ENCODE data around the gene FARP1. TPM values are rescaled to one million over a fixed set of nuclear protein-coding genes. Genes with fewer than 3 reads are reported as not detected.

Gene FARP1
- total RNA-seq, 2 experiments from 2014 or later, result not detected

GRCh38 chr13:98504029-98504351, 361.1 kb downstream of the FARP1 start:
- no peak for TF ChIP-seq CTCF (conservative IDR thresholded peaks at IDR 0.05; ENCODE audit: low read length)
- no peak for TF ChIP-seq EZH2phosphoT487 (IDR thresholded peaks at IDR 0.05; ENCODE audit: borderline replicate concordance, low read depth, low read length)
- Histone ChIP-seq H3K36me3 (ENCODE audit: insufficient read depth, low read length) (no peaks in the 10 kb centered on the region; the same call in 1 of the 2 replicates), H3K9me2 (ENCODE audit: insufficient read depth, low read length) (no peaks in the 10 kb centered on the region), H3K9me3 (ENCODE audit: low read length) (no peaks in the 10 kb centered on the region), H2AFZ (ENCODE audit: low read length) (no peak overlapping the region), H3K4me3 (ENCODE audit: low read depth, low read length, poor library complexity, severe bottlenecking) (no peak overlapping the region), H3K4me1 (ENCODE audit: insufficient read depth, low read length, poor library complexity, severe bottlenecking) (no peaks in the 10 kb centered on the region), H4K20me1 (ENCODE audit: insufficient read depth, low read length) (peaks cover 13% of the 10 kb centered on the region; the same call in 1 of the 2 replicates), H3K79me2 (ENCODE audit: insufficient read depth, low read depth, low read length) (peaks cover 65% of the 10 kb centered on the region), H3K27ac (ENCODE audit: low read depth, low read length, poor library complexity, severe bottlenecking) (no peak overlapping the region), H3K4me2 (ENCODE audit: low read length) (no peak overlapping the region)
- POLR2A ChIA-PET, result interaction anchor here (1.3 to 1.7 kb wide), 3 partner anchors 9 to 16 kb away, joined by 4 read pairs; no protein-coding TSS in a partner anchor
- no TSS peak for BruUV-seq (replicated peaks)
- CTCF ChIA-PET (ENCODE audit: unreplicated experiment), result no interaction called here
- intact Hi-C loops (cut with micrococcal nuclease; ENCODE audit: unreplicated experiment), result no loop called here
- DNase-seq (ENCODE audit: low spot score), result no peak

- CTCF ChIA-PET (ENCODE audit: unreplicated experiment), result no interaction called here
- intact Hi-C loops (cut with micrococcal nuclease; ENCODE audit: unreplicated experiment), result no loop called here
- POLR2A ChIA-PET, result interaction anchor here (1.3 to 1.7 kb wide), 3 partner anchors 10 to 15 kb away, joined by 4 read pairs; no protein-coding TSS in a partner anchor
- no peak for DNase-seq (ENCODE audit: low spot score)
- Histone ChIP-seq H3K9me3 (ENCODE audit: low read length) (no peaks in the 10 kb centered on the region), H3K79me2 (ENCODE audit: insufficient read depth, low read depth, low read length) (peaks cover 69% of the 10 kb centered on the region), H3K4me1 (ENCODE audit: insufficient read depth, low read length, poor library complexity, severe bottlenecking) (no peaks in the 10 kb centered on the region), H3K9me2 (ENCODE audit: insufficient read depth, low read length) (no peaks in the 10 kb centered on the region), H3K4me2 (ENCODE audit: low read length) (no peak overlapping the region), H3K36me3 (ENCODE audit: insufficient read depth, low read length) (no peaks in the 10 kb centered on the region; the same call in 1 of the 2 replicates), H4K20me1 (ENCODE audit: insufficient read depth, low read length) (peaks cover 16% of the 10 kb centered on the region; the same call in 1 of the 2 replicates), H3K27ac (ENCODE audit: low read depth, low read length, poor library complexity, severe bottlenecking) (no peak overlapping the region), H3K4me3 (ENCODE audit: low read depth, low read length, poor library complexity, severe bottlenecking) (no peak overlapping the region), H2AFZ (ENCODE audit: low read length) (no peak overlapping the region)
- BruUV-seq (replicated peaks), result no TSS peak
- no peak for TF ChIP-seq EZH2phosphoT487 (IDR thresholded peaks at IDR 0.05; ENCODE audit: borderline replicate concordance, low read depth, low read length)
- TF ChIP-seq CTCF (conservative IDR thresholded peaks at IDR 0.05; ENCODE audit: low read length), result no peak
Measured at GRCh38 chr13:98504371-98504963, 361.6 kb downstream of the FARP1 start.

Small RNA genes lying within 50 kb of the gene (microRNA-seq; reads per million reads assigned to microRNA genes)
- gene MIR3170 (ENCODE audit: borderline replicate concordance), result not detected

Small RNA genes lying within 50 kb of the gene (small RNA-seq; reads per million reads assigned to genes)
- gene MIR3170, result not detected

Other genes with a start within 250 kb of the FARP1 start
- gene IPO5, start 189.4 kb upstream of the FARP1 start, total RNA-seq (2014; rRNA removed; shearing (Covaris generic)), result 68.5 and 81.8 TPM in 2 replicates
- 112 and 116 TPM in 2 replicates for gene IPO5, start 189.4 kb upstream of the FARP1 start, total RNA-seq (2022)
- gene RNF113B, start 34.2 kb downstream of the FARP1 start, total RNA-seq (2014; rRNA removed; shearing (Covaris generic)), result not detected in 2 replicates
- not detected in 2 replicates for gene RNF113B, start 34.2 kb downstream of the FARP1 start, total RNA-seq (2022)